Panc1 (cell line): Measurements from ENCODE around the gene TIMMDC1. TPM values are rescaled to one million over a fixed set of nuclear protein-coding genes. Genes with fewer than 3 reads are reported as not detected.

Experiments
- ATAC-seq: fragments of 200-7000 bp; cut with Tn5 transposase; 2 replicates; pipeline ENCODE4 v1.9.1; 2020; ENCODE audit warnings: mild to moderate bottlenecking, moderate library complexity
- BruUV-seq: library from RNA; stranded (reverse); fragments of 400-500 nt; replicated peaks from 2 replicates; lab custom pipeline; 2021; lab: Mats Ljungman, UMichigan
- CTCF ChIA-PET: fragments of 300-600 bp; sonication (Branson Sonifier 250); formaldehyde crosslinking; loops from one replicate; lab custom pipeline; 2022; ENCODE audit warnings: antibody characterized with exemption; lab: Charles Lee
- POLR2A ChIA-PET: fragments of 300-600 bp; sonication (Branson Sonifier 250); formaldehyde crosslinking; loops from one replicate; lab custom pipeline; 2022; ENCODE audit warnings: antibody characterized with exemption; lab: Charles Lee
- DNase-seq: peaks from one replicate; pipeline ENCODE4 v3.0.0-alpha.2; 2010; ENCODE audit warnings: low read depth, low spot score
- H3K27ac ChIP-seq: 2 replicates; pipeline ENCODE4 v1.5.1; 2011; ENCODE audit warnings: mild to moderate bottlenecking, low read length, inconsistent platforms
- H3K27me3 ChIP-seq: fragments of 200-500 bp; sonication (Bioruptor generic); 2 replicates; pipeline ENCODE4 v1.6.0; 2014; ENCODE audit warnings: low read length, inconsistent platforms; ENCODE audit not compliant: control insufficient read depth, insufficient read depth
- H3K36me3 ChIP-seq: fragments of 200-500 bp; sonication (Bioruptor generic); 2 replicates; pipeline ENCODE4 v1.5.1; 2014; ENCODE audit warnings: inconsistent platforms, mild to moderate bottlenecking, low read length, moderate library complexity; ENCODE audit not compliant: control insufficient read depth, insufficient read depth
- H3K4me1 ChIP-seq: 2 replicates; pipeline ENCODE4 v1.5.1; 2011; ENCODE audit warnings: inconsistent platforms, mild to moderate bottlenecking, low read length, moderate library complexity; ENCODE audit not compliant: control insufficient read depth, insufficient read depth
- H3K4me3 ChIP-seq, 2 experiments: 2 replicates each; pipeline ENCODE4 v1.5.1; 2011 to 2012; ENCODE audit warnings: low read depth in 2 of 2, low read length in 2 of 2, mild to moderate bottlenecking in 2 of 2, inconsistent platforms in 1 of 2, moderate library complexity in 1 of 2
- H3K9me3 ChIP-seq: fragments of 200-500 bp; sonication (Bioruptor generic); 2 replicates; pipeline ENCODE4 v1.5.1; 2014; ENCODE audit warnings: low read depth, mild to moderate bottlenecking, inconsistent platforms, low read length, moderate library complexity; ENCODE audit not compliant: control insufficient read depth, insufficient read depth
- POLR2AphosphoS5 ChIP-seq: IDR thresholded peaks from 2 replicates; pipeline ENCODE4 v1.6.1; 2012; ENCODE audit warnings: mild to moderate bottlenecking, low read depth, low read length, moderate library complexity
- SIN3A ChIP-seq: IDR thresholded peaks from 2 replicates; pipeline ENCODE4 v1.6.1; 2012; ENCODE audit warnings: low read depth, mild to moderate bottlenecking, low read length, moderate library complexity, borderline replicate concordance; ENCODE audit not compliant: insufficient read depth
- TCF7L2 ChIP-seq: IDR thresholded peaks from 2 replicates; pipeline ENCODE4 v1.6.1; 2011; ENCODE audit warnings: mild to moderate bottlenecking, low read depth, low read length, inconsistent platforms
- in situ Hi-C: cut with HindIII; loops from 2 replicates; pipeline ENCODE4 v1.10.0; 2016; ENCODE audit warnings: low sequenced_read_pairs, low pct_unique_long_range_greater_than_20kb
- intact Hi-C: fragments of 100-400 bp; cut with micrococcal nuclease; formaldehyde crosslinking; loops from one replicate; pipeline ENCODE4 v1.10.0; 2022; ENCODE audit not compliant: unreplicated experiment
- total RNA-seq: library from RNA; stranded (reverse); gene quantifications from one replicate; pipeline ENCODE4 v1.2.1, GENCODE V29; 2021; ENCODE audit not compliant: unreplicated experiment
- TF ChIP-seq, protein P1 (sequence below), 2 experiments: IDR thresholded peaks; 2 replicates each; pipeline ENCODE4 v1.6.1; 2011 to 2012; ENCODE audit warnings: low read depth in 2 of 2, control low read depth in 1 of 2, low read length in 1 of 2, mild to moderate bottlenecking in 1 of 2, moderate library complexity in 1 of 2; ENCODE audit not compliant: insufficient read depth in 1 of 2
- TF ChIP-seq, protein P2 (sequence below): fragments of 450-650 bp; IDR thresholded peaks from 2 replicates; pipeline ENCODE4 v1.5.1; 2017; ENCODE audit warnings: mild to moderate bottlenecking

The TIMMDC1 gene
- total RNA-seq, 1 experiment from 2014 or later, result 170 TPM

DNA sequence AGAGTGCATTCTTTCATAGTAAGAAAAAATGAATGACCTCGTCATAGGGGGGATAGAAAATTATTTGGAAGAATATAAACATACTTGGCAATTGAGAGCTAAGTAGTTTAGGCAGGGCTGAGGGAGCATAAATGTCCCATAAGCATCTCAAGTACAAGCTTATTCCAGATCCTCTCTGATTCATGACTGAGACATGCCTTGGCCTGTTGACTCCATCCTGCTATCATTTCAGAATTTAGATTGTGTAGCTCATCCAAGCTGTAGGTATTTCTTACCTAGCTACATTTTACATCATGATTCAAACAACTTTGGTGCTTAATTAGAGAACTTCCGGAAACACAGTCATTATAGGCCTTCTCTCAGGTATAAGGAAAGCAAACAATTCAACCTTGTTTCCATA is 17.3 kb upstream of the TIMMDC1 start:
- H3K27me3 ChIP-seq, result no peaks in the 10 kb centered on the region
- no peaks in the 10 kb centered on the region for H3K4me1 ChIP-seq
- no peaks in the 10 kb centered on the region for H3K9me3 ChIP-seq
- no peak for TF ChIP-seq POLR2AphosphoS5
- TF ChIP-seq SIN3A, result no peak
- in situ Hi-C loops, result no loop called here
- ATAC-seq (no peak), DNase-seq (no peak)
- intact Hi-C loops, result no loop called here
- H3K4me3 ChIP-seq, result no peak overlapping the region
- BruUV-seq, result no TSS peak
- ChIA-PET CTCF (no interaction called here), POLR2A (no interaction called here)
- no peak overlapping the region for H3K27ac ChIP-seq
- H3K36me3 ChIP-seq, result peaks cover 3% of the 10 kb centered on the region; the same call in 1 of the 2 replicates

DNA sequence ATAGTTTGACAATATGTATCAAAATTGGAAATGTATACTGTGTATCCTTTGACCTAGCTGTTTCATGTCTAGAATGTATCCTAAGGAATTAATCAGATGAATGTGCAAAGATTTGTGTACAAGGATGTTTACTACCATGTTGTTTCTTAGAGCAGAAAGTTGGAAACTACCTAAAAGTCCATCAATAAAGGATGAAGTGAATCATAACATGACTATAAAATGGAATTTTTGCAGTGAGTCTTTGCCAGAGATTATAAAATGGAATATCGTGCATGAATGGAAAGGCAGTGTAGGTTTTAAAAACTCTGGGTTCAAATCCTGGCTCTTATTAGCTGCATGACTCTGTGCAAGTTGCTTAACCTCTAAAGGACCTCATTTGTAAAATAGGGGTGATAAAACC is 15.2 kb upstream of the TIMMDC1 start:
- ChIA-PET POLR2A (no interaction called here), CTCF (no interaction called here)
- intact Hi-C loops (no loop called here), in situ Hi-C loops (no loop called here)
- Histone ChIP-seq H3K4me3 (no peak overlapping the region), H3K27me3 (no peaks in the 10 kb centered on the region), H3K36me3 (peaks cover 3% of the 10 kb centered on the region), H3K27ac (no peak overlapping the region), H3K9me3 (no peaks in the 10 kb centered on the region), H3K4me1 (no peaks in the 10 kb centered on the region)
- TF ChIP-seq TCF7L2, result no peak
- no peak for TF ChIP-seq SIN3A
- TF ChIP-seq, protein P1, sequence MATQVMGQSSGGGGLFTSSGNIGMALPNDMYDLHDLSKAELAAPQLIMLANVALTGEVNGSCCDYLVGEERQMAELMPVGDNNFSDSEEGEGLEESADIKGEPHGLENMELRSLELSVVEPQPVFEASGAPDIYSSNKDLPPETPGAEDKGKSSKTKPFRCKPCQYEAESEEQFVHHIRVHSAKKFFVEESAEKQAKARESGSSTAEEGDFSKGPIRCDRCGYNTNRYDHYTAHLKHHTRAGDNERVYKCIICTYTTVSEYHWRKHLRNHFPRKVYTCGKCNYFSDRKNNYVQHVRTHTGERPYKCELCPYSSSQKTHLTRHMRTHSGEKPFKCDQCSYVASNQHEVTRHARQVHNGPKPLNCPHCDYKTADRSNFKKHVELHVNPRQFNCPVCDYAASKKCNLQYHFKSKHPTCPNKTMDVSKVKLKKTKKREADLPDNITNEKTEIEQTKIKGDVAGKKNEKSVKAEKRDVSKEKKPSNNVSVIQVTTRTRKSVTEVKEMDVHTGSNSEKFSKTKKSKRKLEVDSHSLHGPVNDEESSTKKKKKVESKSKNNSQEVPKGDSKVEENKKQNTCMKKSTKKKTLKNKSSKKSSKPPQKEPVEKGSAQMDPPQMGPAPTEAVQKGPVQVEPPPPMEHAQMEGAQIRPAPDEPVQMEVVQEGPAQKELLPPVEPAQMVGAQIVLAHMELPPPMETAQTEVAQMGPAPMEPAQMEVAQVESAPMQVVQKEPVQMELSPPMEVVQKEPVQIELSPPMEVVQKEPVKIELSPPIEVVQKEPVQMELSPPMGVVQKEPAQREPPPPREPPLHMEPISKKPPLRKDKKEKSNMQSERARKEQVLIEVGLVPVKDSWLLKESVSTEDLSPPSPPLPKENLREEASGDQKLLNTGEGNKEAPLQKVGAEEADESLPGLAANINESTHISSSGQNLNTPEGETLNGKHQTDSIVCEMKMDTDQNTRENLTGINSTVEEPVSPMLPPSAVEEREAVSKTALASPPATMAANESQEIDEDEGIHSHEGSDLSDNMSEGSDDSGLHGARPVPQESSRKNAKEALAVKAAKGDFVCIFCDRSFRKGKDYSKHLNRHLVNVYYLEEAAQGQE (IDR thresholded peaks at IDR 0.05; ENCODE audit: insufficient read depth in 1 of 2, low read depth in 2 of 2, low read length in 1 of 2), result no peak
- TF ChIP-seq, protein P2, sequence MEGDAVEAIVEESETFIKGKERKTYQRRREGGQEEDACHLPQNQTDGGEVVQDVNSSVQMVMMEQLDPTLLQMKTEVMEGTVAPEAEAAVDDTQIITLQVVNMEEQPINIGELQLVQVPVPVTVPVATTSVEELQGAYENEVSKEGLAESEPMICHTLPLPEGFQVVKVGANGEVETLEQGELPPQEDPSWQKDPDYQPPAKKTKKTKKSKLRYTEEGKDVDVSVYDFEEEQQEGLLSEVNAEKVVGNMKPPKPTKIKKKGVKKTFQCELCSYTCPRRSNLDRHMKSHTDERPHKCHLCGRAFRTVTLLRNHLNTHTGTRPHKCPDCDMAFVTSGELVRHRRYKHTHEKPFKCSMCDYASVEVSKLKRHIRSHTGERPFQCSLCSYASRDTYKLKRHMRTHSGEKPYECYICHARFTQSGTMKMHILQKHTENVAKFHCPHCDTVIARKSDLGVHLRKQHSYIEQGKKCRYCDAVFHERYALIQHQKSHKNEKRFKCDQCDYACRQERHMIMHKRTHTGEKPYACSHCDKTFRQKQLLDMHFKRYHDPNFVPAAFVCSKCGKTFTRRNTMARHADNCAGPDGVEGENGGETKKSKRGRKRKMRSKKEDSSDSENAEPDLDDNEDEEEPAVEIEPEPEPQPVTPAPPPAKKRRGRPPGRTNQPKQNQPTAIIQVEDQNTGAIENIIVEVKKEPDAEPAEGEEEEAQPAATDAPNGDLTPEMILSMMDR, result no peak
- no peak for TF ChIP-seq POLR2AphosphoS5
- BruUV-seq, result no TSS peak
- no peak for DNase-seq
- ATAC-seq, result no peak

DNA sequence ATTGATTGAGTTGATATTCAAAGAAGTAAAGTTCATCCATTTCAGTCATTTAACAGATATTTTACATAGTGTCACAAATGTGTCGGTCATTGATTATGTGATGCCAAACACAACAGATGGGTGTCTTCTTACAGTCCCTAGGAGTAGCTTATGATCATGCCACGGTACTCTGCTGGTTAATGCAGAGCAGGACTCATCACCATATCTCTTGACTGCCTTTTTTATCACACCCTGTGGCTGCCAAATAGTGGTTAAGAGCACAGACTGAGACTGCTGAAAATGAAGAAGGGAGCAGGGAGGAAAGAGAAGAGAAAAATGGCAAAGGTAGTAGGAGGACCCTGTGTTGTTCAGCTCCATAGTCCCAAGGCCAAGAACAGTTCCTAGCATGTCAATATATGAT is 12.8 kb upstream of the TIMMDC1 start:
- no peak for DNase-seq
- POLR2A ChIA-PET, result no interaction called here
- no peak for TF ChIP-seq TCF7L2
- no peak for TF ChIP-seq POLR2AphosphoS5
- TF ChIP-seq SIN3A, result no peak
- TF ChIP-seq, protein P2, result no peak
- TF ChIP-seq, protein P1 (IDR thresholded peaks at IDR 0.05; ENCODE audit: insufficient read depth in 1 of 2, low read depth in 2 of 2, low read length in 1 of 2), result no peak
- no peaks in the 10 kb centered on the region for H3K4me1 ChIP-seq
- ATAC-seq, result no peak
- in situ Hi-C loops (no loop called here), intact Hi-C loops (no loop called here)
- H3K9me3 ChIP-seq, result no peaks in the 10 kb centered on the region
- no peak overlapping the region for H3K27ac ChIP-seq
- peaks cover 3% of the 10 kb centered on the region; the same call in 1 of the 2 replicates for H3K36me3 ChIP-seq
- no peak overlapping the region for H3K4me3 ChIP-seq
- H3K27me3 ChIP-seq, result no peaks in the 10 kb centered on the region
- CTCF ChIA-PET, result no interaction called here
- BruUV-seq, result no TSS peak
